GM21447 (cell line): ENCODE data around the gene VRK3.
A peak's percentile ranks its signal among the peaks of the same experiment; 100 is the strongest.

ENCODE experiments used
- ATAC-seq: cut with Tn5 transposase; IDR thresholded peaks from one replicate; pipeline ENCODE4 v1.9.1; 2021; ENCODE audit not compliant: unreplicated experiment

The VRK3 gene

DNA sequence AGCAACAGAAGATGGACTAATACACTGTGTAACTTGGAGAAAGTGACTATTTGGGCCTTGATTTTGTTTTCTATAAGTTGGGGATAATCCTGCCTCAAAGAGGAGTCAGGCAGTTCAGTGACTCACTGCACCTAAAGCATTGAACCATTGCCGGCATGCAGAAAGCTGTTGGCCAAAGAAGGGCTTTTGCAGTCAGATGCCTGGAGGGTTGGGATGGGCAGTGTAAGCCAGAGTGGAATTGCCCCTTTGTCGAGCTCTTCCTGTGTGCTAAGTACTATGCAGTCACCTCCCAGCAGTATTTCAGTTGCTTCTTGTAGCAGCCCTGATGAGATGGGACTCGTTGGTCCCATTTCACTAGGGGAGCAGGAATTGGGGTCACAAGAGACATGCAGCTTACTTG, 11.7 kb upstream of the VRK3 start:
- ATAC-seq: no peak

DNA sequence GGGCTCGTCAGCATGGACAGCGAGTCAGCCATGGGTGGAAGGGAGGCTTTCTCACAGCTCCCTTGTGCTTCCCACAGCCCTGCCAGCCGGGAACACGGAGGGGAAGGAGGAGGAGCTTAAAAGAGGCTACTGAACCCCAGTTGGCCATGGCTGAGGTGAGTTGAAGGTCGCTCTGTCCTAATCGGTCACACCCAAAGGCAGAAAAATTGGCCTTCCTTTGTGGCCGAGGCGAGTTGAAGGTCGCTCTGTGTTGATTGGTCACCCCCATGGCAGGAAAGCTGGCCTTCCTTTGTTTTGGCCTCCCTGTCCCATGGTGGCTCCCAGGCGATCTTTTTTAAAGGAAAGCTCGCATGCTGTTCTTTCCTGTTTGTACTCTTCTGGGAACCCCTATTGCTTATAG, 5.8 kb upstream of the VRK3 start:
- no peak for ATAC-seq

DNA sequence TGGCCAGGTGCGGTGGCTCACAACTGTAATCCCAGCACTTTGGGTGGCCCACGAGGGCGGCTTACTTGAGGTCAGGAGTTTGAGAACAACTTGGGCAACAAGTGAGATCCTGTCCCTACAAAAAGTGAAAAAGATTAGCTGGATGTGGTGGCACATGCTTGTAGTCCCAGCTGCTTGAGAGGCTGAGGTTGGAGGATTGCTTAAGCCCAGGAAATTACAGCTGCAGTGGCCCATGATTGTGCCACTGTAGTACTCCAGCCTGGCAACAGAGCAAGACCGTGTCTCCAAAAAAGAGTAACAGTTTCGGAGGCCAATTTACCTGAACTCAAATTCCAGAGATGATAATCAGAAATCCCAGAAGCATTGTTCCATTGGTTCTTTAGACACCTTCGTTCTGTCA, 5.1 kb upstream of the VRK3 start:
- no peak for ATAC-seq

DNA sequence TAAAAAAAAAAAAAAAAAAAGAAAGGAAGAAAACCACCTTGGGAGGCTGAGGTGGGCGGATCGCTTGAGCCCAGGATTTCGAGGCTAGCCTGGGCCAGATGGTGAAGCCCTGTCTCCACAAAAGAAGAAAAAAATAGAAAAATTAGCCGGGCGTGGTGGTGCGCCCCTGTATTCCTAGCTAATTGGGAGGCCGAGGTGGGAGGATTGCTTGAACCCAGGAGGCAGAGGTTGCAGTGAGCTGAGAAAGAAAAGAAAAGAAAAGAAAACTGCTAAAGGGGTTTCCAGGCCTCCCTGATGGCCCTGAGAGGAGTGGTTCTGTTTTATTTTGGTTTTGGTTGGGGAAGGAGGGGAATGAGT, 1.4 kb upstream of the VRK3 start:
- ATAC-seq: no peak

DNA sequence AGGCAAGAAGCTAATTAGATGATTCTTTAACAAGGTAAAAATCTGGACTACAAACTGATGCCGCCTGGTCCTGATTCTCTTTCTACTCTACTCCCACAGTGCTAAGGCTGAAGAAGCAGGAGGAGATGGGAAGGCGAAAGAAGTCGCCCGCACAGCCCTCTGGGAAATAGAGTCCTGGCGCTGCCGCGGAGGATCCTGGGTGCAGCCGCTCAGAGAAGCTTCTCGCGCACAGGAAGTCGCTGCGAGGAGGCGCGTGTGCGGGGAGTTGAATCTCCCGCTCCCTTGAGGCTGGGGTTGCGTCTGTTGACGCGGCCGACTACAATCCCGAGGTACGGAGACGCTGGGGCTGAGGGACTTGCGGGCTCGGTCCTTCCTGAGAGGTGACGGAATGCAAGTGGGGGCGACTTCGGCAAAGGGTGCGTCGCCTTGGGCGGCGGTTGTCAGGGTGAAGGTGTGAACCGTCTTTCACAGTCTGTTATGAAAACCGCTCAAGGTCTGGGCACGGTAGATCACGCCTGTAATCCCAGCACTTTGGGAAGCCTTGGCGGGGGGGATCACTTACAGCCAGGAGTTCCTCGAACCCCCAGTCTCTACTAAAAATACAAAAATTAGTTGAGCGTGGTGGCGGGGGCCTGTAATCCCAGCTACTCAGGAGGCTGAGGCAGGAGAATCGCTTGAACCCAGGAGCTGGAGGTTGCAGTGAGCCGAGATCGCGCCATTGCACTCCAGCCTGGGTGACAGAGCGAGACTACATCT, 800 bp upstream of the VRK3 start, which contains the start of gene ZNF473:
Gene ZNF473 (plus strand): TSS at position 212 of the 756 bp plus-strand sequence. CDS start 5,078 bp downstream, outside the sequence.
- peak; percentile 61 for ATAC-seq

DNA sequence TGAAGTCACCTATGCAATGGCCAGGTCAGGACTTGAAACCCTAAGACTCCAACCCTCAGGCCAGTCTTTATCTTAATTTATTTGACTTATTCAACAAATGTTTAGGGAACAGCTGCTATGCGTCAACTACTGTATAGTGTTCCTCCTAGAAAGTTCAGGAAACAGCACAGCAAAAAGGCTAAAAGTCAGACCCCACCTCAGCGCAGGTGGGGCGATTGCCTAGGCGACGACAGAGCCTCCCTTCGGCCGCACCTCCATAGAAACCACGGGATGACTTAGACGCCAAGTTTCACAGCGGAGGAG, 502 bp downstream of the VRK3 start:
- peak; percentile 1 for ATAC-seq

DNA sequence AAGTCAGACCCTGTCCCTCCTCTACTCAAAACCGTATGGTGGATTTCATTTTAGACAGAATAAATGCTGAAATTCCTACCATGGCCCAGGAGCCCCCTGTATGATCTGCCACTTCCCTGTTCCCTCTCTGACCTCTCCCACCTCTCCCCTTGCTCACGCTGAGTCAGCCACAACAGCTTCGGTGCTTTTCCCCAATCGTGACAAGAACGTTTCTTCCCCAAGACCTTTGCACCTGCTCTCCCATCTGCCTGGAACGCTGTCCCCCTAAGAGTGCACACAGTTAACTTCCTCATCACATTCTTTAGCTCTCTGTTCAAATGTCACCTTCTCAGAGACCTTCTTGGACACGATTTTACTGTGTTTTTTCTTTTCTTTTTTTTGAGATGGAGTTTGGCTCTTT, 2.3 kb downstream of the VRK3 start:
- no peak for ATAC-seq

DNA sequence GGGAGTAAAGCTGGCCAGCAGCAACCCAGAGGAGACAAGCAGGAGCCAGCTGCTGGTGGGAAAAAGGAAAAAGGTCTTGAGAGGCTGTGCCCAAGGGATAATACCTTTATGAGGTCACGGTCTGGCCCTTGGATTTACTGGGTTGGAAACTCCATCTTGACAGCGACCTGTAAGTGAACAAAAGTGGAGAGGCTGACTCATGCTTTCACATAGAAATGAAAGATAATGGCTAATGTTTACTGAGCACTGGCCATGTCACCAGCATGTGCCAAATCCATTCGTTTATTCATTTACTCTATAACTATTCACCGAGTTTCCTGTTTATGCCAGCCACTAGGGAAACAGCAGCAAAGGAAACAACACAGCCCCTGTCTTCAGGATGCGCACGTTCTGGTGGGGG, 4.7 kb downstream of the VRK3 start:
- ATAC-seq: no peak

DNA sequence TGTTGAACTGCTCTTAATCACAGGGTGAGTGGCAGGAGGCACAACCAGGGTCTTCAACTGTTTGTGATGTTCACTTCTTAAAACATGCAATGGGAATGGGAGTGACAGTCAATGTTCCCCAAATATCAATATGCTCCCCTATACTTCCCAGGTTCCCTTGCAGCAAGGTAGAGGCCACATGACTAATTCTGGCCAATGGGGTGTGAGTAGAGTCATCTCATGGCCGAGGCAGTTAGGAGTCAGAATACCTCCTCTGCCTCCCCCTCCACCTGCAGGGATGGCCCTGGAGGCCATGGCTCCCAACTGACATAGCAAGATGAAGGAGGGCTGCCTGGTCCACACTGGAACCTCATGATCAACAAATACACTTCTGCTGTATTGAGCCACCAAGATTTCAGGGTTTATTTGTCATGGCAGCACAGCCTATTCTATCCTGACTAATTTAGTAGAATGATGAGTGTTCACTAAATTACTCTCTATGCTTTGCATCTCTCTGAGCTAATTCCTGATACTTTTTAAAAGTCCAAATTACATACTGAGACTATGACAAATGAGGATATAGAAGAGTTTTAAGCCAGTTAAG, 8.9 kb downstream of the VRK3 start:
- no peak for ATAC-seq

DNA sequence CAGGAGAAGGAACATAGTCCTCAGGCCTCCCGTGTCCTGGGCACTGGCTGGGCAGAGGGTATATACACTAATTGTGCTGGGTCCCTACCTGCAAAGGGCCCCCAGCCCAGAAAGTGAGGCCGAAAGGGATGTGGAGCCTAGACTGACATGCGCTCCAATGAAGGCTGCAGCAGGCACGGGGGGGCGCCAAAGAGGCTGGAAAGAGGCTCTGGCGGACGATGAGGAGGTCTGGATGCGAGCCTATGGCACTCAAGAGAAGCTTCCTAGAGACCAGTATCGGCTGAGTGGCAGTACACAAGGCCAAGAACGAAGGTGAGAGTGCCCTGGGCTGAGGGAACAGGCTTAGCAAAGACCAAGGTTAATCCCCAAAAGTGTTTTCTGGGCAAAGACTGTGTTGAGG, 16.6 kb downstream of the VRK3 start:
- ATAC-seq: no peak

DNA sequence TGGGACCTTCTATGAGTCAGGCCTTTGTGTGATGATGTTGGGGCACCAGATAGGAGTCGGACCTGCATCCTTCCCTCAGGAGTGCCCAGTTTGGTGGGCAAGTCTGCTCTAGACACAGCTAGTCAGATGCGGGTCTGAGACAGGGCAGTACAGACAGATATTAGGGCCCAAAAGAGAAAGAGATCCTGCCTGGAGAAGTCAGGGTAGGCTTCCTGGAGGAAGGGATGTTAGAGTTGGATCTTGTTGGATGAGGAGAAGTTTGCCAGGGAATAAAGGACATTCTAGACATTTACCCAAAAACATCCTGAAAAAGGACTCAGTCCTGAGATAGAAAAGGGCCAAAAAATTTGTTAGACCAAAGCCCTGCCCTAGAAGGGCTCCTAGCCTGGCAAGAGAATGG, 17.2 kb downstream of the VRK3 start:
- no peak for ATAC-seq

DNA sequence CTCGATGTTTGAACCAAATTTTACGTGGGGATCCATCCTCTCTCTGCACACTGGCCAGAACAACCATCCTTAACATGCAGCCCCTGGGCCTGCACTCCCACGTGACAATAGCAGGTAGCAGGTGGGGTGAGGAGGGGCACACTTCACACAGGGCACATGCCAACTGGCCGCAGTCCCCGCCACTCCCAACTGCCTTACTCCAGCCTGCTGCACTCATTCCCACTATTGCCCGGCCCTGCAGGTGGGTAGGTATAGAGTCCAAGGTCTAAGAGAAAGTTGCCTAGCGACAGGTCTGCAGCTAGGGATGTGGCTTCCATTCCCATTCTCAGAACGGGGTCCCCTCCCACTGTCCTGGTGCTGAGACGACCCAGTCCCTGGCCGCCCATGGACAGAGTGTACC, 18.0 kb downstream of the VRK3 start:
- no peak for ATAC-seq

DNA sequence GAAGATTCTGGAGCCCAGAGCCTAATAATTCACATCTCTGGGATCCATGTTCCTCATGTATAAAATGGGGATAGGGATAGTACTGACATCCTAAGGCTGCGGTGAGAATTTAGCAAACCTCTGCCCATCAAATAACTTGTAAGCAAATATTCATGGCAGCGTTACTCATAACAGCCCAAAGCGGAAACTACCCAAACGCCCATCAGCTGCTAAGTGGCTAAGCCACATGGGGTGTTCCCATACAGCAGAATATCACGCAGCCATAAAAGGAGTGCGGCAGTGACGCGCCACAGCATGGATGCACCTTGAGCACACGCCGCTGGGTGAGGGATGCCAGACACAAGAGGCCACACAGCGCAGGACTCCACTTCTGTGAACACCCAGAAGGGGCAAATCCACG, 19.7 kb downstream of the VRK3 start:
- no peak for ATAC-seq

DNA sequence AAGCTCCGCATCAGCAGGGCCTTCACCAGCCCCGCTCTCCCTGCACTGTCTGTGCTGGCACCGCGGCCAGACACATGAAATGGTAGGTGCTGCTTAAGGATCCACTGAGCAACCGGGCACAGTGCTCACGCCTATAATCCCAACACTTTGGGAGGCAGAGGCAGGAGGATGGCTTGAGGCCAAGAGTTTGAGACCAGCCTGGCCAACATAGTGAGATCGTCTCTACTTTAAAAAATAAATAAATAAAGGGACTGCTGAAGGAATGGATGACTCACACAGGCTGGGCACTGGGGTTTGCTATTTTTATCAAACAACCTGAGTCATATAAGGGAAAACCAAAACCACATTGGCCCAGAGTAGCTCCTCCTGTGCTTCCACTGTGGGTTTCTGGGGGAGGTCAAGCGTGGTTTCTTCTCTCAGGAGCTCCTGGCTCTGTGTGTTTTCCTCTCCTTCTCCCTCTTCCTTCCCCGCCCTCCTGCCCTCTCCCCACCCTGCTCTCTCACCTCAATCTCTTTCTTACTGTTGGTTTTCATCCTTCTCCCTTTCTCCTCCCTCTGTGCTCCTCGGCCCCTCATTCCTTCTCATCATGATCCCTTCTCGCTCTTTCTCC, 21.3 kb downstream of the VRK3 start:
- no peak for ATAC-seq

DNA sequence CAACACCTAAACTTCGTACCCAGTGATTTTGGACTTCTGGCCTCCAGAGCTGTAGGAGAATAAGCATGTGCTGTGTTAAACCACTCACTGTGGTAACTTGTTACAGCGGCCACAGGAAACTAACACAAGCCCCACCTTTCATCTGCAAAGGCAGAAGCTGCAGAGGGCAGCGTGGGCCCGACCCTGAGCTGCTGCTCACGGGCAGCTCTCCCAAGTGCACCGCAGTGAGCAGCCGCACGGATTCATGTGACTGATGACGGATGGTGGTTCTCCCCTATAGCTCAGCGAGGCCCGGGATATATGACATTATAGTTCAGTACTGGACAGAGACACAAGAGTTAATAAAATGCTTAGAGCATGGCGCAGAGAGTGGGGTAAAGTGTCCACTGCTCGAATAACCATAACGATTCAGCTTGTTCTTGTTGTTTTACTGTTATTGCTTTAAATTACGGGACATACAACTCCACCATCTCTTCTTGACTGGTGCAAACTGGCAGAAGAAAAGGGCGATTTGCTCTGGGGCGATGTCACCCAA, 21.9 kb downstream of the VRK3 start:
- ATAC-seq: no peak

DNA sequence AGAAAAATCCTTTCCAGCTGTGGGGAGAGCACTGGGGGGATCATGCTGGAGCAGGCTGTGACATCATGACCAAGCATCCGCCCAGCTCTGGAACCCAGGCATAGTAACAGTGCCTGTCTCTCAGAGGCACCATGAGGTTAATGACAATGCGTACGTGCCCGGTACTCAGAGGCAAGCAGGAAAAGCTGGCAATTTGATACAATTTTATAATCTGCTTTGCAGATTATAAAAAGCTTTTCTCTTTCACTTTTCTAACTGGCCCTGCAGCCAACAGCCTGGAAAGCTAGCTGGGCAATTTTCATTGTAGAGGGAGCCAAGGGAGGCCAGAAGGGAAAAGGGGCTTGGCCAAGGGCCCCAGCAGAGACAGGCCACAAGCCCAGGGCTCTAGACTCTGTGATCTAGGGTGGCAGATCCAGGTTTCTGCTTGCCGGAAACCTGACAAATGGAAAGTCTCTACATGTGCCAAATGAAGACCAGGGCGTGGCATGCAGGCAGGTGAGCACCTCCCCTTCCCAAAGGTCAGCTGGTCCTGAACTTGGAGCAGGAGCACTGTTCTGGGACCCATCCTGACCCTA, 22.7 kb downstream of the VRK3 start:
- no peak for ATAC-seq

DNA sequence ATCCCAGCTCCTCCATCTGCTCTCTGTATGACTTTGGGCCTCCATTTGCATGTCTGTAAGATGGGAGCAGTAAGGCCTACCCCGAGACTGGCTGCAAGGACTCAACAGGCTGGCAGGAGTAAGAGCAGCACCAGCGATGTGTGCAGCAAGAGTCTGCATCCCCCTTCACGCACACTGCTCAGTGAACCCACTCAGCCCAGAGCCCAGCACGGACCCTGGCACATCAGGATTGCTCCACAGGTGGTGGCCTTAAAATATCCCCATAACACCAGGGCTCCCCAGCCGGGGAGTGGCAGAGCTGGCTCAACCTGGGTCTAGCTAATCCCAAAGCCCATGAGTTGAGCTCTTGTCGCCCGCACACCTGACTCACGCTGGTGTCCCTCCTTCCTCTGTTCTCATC, 23.4 kb downstream of the VRK3 start:
- ATAC-seq: no peak

DNA sequence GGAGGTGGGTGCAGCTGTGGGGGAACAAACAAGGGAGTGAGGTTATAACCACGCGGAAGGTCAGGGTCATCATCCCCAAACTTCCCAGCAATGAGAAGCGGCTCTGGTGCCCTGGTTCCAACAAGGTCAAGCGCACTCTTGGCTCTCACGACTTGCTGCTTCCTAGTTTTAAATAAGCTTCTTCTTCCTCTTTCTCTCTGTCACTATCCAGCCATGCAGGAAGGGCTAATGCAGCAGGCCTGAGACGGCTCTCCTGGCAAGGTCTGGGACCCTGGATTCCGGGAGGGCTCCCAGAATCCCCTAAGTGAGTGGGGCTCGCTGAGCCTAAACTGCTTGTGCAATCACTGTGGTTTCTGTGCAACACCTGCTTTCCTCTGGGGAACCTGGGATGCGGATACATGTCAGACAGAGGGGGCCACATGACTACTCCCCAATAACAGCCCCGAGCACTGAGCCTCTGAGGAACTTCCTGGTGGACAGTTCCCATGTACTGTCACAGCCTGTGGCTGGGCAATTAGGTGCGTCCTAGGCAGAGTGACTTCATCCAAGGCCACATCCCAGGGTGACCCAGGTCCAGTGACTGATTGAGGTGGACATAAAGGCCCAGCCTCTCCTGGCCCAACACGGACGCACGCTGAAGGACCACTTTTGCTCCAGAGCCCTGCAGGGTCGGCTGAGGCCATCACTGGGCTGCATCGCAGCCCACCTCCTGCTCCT, 24.2 kb downstream of the VRK3 start:
- no peak for ATAC-seq

DNA sequence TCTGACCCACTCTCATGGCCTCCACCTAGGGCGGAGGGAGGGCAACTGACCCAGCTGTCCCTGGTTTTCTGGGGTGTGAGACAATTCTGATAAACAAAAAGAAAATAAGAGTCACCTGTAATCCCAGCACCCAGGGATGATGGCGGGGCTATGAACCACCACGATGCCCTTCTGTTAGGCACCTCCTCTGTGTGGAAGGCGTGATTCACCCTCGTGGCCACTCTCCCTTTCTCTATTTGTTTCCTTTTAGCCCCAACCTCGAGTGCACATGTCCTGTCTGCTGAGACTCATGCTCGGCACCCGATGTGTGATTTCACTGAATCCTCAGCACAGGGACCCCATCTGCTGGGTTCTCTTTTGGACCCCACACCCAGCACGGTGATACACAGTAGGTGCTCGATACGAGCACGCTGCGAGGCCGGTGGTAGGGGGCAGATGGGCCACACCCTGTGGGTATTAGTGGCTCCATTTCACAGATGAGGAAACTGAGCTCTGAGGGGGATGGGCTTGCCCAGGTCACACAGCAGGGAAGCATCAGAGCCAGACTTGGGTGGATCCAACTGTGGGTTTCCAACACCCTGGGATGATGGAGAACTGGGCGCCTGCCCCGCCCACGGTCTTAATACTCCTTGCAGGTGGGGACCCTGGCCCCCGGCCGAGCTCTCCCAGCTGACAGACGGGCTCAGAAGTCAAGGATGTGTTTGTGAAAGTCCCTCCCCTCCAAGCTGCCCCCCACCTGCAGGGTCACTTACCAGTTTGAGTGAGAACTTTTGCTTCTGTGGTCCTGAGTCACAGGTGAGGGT, 24.9 kb downstream of the VRK3 start:
- no peak for ATAC-seq

DNA sequence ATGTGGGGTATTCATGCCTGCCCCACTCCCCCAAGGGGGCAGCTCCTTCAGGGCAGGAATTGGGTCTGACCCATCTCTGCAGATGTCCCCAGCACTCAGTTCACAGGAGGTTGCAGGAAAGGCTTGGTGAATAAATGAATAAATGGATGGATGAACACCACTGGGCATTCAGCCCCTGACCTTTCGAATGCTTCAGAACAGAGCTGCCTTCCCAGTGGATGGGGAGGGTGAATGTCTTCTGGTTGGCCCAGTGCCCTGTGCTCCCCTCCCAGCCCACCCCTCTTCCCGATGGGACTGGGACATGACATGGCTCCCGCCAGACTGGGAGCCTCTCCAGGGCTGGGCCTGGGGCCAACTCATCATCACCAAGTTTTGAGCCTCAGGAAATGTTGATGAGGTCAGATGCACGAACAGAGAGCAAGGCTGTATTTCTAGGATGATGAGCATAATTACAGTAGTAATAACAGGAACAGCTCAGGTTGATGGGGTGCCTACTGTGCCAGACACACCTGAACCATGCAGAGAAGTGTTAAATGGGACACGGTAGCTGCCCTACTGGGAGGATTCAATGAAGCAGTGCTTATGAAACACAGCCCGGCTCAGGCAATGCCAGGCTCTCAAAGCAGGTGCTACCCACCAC, 25.7 kb downstream of the VRK3 start:
- ATAC-seq: no peak
